Lung (tissue), 12 donors: ENCODE measurements around the gene HECTD1. TPM values are rescaled to one million over a fixed set of nuclear protein-coding genes. Genes with fewer than 3 reads are reported as not detected.

Experiments used
- ATAC-seq: fragments of 200-7000 bp; cut with Tn5 transposase; one replicate; pipeline ENCODE4 v1.9.1; 2020; ENCODE audit warnings: moderate number of reproducible peaks; ENCODE audit not compliant: insufficient read depth, low FRiP score
- DNase-seq, 3 donors: peaks; one replicate each; pipeline ENCODE4 v3.0.0-alpha.2; 2013 to 2017
- H3K27ac ChIP-seq, 2 donors: one replicate each; pipeline ENCODE4 v1.5.1; 2013; ENCODE audit warnings: mild to moderate bottlenecking in 2 of 2, moderate library complexity in 2 of 2, control low read depth in 1 of 2, inconsistent platforms in 1 of 2, low read depth in 1 of 2, low read length in 1 of 2
- H3K27me3 ChIP-seq, 3 donors: one replicate each; pipeline ENCODE4 v1.5.1; 2013; ENCODE audit warnings: low read length in 2 of 3; ENCODE audit not compliant: control insufficient read depth in 3 of 3, insufficient read depth in 3 of 3
- H3K36me3 ChIP-seq, 4 donors: one replicate each; pipeline ENCODE4 v1.5.1; 2013; ENCODE audit warnings: low read length in 4 of 4, mild to moderate bottlenecking in 1 of 4, moderate library complexity in 1 of 4; ENCODE audit not compliant: control insufficient read depth in 4 of 4, insufficient read depth in 4 of 4
- H3K4me1 ChIP-seq, 5 donors: one replicate each; pipeline ENCODE4 v1.5.1; 2013; ENCODE audit warnings: low read length in 5 of 5, mild to moderate bottlenecking in 2 of 5, moderate library complexity in 1 of 5; ENCODE audit not compliant: control insufficient read depth in 5 of 5, insufficient read depth in 5 of 5
- H3K4me3 ChIP-seq: one replicate; pipeline ENCODE4 v1.5.1; 2013; ENCODE audit warnings: mild to moderate bottlenecking, control low read depth, moderate library complexity
- H3K9ac ChIP-seq, 2 donors: one replicate each; pipeline ENCODE4 v1.5.1; 2013; ENCODE audit warnings: low read length in 2 of 2, control low read depth in 1 of 2; ENCODE audit not compliant: insufficient read depth in 1 of 2
- H3K9me3 ChIP-seq, 4 donors: one replicate each; pipeline ENCODE4 v1.5.1; 2013; ENCODE audit warnings: low read length in 3 of 4, mild to moderate bottlenecking in 1 of 4, moderate library complexity in 1 of 4; ENCODE audit not compliant: control insufficient read depth in 4 of 4, insufficient read depth in 3 of 4
- WGBS, 2 donors: extraction: QIAGEN DNeasy Blood & Tissue Kit; methylation state at CpG; one replicate each; pipeline ENCODE4 v1.1.7; 2013; 5-methylcytosine and 5-hydroxymethylcytosine counted together
- polyA plus RNA-seq, 2 donors: library from polyadenylated mRNA; stranded (reverse); fragments of 200-250 nt; gene quantifications; one replicate each; pipeline ENCODE4 v1.2.1, GENCODE V29; 2013
- total RNA-seq, 2 donors: library from RNA; depleted of rRNA in 1 of 2; stranded (reverse); fragments of >200 nt in 1 of 2; gene quantifications; one replicate each; pipeline ENCODE4 v1.2.1, GENCODE V29; 2014 to 2021
- TF ChIP-seq, protein P1 (sequence below): IDR thresholded peaks from 2 replicates; pipeline ENCODE4 v1.5.1; 2012; ENCODE audit warnings: mild to moderate bottlenecking; ENCODE audit errors: control extremely low read depth, extremely low read depth
- donor health status: control.
- donor health status: control.
- donor health status: Bipolar disorder and iron deficiency.
- donor health status: healthy.
- donor health status: DM: yes; HTN: yes; CAD: no.

HECTD1 gene
- total and polyA plus RNA-seq, 4 donors, result 44.8 to 399 (median 97.9) TPM

DNA sequence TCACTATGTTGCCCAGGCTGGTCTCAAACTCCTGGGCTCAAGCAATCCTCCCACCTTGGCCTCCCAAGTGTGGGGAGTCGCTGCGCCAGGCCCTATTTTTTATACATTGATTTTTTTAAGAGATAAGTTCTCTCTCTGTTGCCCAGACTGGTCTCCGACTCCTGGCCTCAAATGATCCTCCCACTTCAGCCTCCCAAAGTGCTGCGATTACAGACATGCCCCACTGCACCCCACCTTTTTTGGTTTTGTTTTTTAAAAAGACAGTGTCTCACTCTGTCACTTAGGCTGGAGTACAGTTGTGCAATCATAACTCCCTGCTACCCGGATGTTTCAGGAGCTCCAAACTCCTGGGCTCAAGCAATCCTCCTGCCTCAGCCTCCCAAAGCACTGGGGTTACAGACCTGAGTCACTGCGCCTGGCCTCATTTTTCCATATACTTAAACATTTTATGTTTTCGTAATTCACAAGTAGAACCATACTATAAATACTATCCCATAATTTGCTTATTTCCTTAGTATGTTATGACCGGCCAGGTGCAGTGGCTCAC lies 16.8 kb downstream of the HECTD1 start:
- H3K4me3 ChIP-seq, result no peak overlapping the region
- no peak for ATAC-seq
- TF ChIP-seq, protein P1, sequence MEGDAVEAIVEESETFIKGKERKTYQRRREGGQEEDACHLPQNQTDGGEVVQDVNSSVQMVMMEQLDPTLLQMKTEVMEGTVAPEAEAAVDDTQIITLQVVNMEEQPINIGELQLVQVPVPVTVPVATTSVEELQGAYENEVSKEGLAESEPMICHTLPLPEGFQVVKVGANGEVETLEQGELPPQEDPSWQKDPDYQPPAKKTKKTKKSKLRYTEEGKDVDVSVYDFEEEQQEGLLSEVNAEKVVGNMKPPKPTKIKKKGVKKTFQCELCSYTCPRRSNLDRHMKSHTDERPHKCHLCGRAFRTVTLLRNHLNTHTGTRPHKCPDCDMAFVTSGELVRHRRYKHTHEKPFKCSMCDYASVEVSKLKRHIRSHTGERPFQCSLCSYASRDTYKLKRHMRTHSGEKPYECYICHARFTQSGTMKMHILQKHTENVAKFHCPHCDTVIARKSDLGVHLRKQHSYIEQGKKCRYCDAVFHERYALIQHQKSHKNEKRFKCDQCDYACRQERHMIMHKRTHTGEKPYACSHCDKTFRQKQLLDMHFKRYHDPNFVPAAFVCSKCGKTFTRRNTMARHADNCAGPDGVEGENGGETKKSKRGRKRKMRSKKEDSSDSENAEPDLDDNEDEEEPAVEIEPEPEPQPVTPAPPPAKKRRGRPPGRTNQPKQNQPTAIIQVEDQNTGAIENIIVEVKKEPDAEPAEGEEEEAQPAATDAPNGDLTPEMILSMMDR, result no peak
- no peak overlapping the region for H3K27ac ChIP-seq
- no peaks in the 10 kb centered on the region for H3K27me3 ChIP-seq
- DNase-seq, result no peak
- H3K36me3 ChIP-seq, result peaks cover 0 to 21% (median 5%) of the 10 kb centered on the region in 4 donors
- no peak overlapping the region for H3K9ac ChIP-seq
- WGBS, 2 donors, result 94 to 95% methylated on average over 8 of the region's 8 CpGs
- H3K9me3 ChIP-seq, result no peaks in the 10 kb centered on the region
- H3K4me1 ChIP-seq, result peaks cover 0 to 10% (median 0%) of the 10 kb centered on the region in 5 donors

DNA sequence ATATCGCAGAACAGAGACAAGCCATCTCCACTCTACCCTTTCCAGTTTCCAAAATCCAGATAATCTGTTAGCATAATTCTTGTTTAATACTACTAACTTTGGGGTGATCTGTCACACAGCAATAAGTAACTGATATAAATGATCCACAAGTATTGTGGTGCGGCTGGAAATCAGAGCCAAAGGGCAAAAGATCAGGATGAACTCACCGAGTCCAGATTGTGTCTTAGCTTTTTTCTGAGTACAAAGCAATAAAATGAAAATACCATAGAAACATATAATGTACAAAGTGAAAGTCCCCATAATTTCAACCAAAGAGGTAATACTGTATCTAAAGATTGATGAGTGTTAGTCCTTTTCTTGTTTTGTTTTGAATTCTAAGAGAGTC lies 17.4 kb downstream of the HECTD1 start:
- no peak overlapping the region for H3K4me3 ChIP-seq
- DNase-seq (no peak), ATAC-seq (no peak)
- WGBS, 2 donors, result 87 to 91% methylated on average over 3 of the region's 3 CpGs
- H3K9ac ChIP-seq, result no peak overlapping the region
- H3K27me3 ChIP-seq, result no peaks in the 10 kb centered on the region
- H3K36me3 ChIP-seq, result peaks cover 6 to 21% (median 9%) of the 10 kb centered on the region in 4 donors
- no peak overlapping the region for H3K27ac ChIP-seq
- TF ChIP-seq, protein P1, result no peak
- H3K4me1 ChIP-seq, result peaks cover 0 to 5% (median 0%) of the 10 kb centered on the region in 5 donors
- no peaks in the 10 kb centered on the region for H3K9me3 ChIP-seq

DNA sequence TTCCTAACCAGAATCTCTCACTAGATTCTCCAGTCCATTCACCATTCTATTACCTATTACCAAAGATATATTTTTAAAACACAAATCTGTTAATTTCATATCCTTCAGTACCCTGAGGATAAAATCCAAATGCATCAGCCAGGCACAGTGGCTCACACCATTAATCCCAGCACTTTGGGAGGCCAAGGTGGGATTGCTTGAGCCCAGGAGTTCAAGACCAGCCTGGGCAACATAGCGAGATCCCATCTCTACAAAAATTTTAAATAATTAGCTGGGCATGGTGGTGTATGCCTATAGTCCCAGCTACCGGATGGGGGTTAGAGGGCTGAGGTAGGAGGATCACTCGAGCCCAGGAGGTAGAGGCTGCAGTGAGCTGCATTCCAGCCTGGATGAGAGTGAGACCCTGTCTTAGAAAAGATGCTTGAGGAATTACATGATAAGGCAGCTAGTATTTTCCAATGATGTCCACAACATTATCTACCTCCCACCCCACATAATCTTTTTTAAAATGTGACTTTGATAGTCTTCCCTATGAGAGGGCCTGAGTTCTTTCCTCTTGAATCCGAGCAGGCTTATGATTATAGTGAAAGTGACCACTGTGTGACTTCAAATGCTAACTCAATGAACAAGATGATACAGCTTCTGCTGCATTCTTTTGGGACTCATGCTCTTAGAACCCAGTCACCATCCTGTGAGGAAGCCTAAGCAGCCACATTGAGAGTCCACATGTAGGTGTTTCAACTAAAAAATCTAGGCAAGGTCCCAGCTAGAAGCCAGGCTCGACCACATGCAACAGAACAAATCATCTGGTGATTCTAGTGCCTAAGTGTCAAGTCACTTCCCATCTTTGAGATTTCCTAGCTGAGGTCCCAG lies 18.0 kb downstream of the HECTD1 start:
- TF ChIP-seq, protein P1, result no peak
- peaks cover 0 to 5% (median 0%) of the 10 kb centered on the region in 5 donors for H3K4me1 ChIP-seq
- no peak for DNase-seq
- H3K9ac ChIP-seq, result no peak overlapping the region
- peaks cover 7 to 23% (median 10%) of the 10 kb centered on the region in 4 donors for H3K36me3 ChIP-seq
- WGBS, 2 donors, result 86 to 92% methylated on average over 5 of the region's 5 CpGs
- no peaks in the 10 kb centered on the region for H3K27me3 ChIP-seq
- no peak overlapping the region for H3K4me3 ChIP-seq
- H3K27ac ChIP-seq, result no peak overlapping the region
- ATAC-seq, result no peak
- no peaks in the 10 kb centered on the region for H3K9me3 ChIP-seq
